OCI-M2 (cell line): Measurements from ENCODE around the gene HSD11B1.

Experiments
- DNase-seq: peaks from one replicate; lab custom pipeline; 2025; ENCODE audit not compliant: unreplicated experiment; lab: John Stamatoyannopoulos, UW

The HSD11B1 gene

DNA sequence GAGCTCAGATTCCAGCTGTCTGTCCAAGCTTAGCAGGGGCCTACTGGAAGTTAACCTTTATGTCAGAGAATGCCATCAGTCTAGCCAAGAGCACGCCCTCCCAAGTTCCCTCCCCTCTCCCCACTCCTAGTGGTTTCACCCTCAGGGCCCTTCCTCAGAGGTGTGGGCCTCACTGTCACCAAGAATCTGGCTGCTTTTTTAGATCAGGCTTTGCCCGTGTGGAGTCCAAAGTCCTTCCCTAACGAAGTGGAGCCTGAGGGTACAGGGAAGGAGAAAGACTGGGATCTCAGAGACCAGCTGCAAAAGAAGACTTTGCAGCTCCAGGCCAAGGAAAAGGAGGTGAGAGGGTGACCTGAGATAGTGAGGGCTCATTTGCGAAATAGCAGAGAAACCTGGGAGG, 75.6 kb downstream of the HSD11B1 start:
- DNase-seq = no peak

- DNase-seq = no peak
Observed at GRCh38 chr1:209783386-209783785, 78.7 kb downstream of the HSD11B1 start.
